ENCODE results near the gene PAX5.

The PAX5 gene

DNA sequence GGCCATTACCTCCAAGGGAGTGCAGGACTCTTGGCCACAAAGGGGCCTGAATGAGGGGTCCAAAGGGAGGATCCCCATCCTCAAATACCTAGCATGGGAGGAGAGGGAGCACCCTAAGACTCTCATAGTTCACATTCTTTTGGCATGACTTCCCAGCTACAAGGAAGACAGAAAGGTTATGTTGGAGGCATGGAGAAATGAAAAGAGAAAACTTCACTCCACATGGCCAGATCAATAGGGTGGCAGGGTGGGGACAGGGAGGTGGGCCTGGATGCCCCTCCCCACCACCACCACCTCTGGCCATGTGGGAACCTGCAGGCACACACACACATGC is 97.6 kb downstream of the PAX5 start:
- H3K27ac ChIP-seq: no peak overlapping the region

DNA sequence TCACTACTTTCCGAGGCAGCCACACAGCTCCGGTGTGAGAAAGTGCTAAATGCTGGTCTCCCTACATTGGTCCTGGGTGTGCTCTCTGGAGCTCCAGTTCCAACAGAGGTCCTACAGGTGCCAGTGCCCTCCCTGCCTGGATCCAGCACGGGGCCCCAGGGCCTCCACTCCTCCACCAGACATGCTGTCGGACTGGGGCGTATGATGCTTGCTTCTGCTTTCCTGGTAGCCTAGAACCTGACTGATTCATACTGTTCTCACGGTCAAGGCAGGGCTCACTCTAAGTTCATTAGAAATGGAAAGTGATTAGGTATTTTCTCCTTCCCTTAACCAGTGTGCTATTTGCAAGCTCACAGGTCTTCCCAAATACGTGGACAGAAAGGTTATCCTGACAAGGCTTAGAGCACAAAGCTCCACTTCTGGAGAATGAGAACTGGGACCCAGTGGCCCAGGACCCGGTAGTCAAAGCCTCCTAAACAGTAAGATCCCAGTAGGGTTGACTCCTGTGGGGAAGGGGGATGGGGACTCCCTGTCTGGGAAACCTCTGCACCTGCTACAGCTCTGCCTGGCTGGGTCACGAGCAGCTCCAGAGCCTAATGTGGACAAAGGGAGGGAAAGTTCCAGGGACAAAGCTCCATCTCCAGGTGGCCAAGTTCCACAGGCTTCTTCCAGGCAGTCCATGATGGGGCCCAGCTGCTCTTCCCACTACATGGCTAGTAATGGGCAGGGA is 98.1 kb downstream of the PAX5 start:
- no peak overlapping the region for H3K27ac ChIP-seq
- no peak for TF ChIP-seq ZFX (IDR thresholded peaks at IDR 0.05; ENCODE audit: borderline replicate concordance)
- TF ChIP-seq, protein P1, sequence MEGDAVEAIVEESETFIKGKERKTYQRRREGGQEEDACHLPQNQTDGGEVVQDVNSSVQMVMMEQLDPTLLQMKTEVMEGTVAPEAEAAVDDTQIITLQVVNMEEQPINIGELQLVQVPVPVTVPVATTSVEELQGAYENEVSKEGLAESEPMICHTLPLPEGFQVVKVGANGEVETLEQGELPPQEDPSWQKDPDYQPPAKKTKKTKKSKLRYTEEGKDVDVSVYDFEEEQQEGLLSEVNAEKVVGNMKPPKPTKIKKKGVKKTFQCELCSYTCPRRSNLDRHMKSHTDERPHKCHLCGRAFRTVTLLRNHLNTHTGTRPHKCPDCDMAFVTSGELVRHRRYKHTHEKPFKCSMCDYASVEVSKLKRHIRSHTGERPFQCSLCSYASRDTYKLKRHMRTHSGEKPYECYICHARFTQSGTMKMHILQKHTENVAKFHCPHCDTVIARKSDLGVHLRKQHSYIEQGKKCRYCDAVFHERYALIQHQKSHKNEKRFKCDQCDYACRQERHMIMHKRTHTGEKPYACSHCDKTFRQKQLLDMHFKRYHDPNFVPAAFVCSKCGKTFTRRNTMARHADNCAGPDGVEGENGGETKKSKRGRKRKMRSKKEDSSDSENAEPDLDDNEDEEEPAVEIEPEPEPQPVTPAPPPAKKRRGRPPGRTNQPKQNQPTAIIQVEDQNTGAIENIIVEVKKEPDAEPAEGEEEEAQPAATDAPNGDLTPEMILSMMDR (IDR thresholded peaks at IDR 0.05): no peak

More for the DNA sequence above, 97.6 kb downstream of the PAX5 start:
- TF ChIP-seq, protein P1 (IDR thresholded peaks at IDR 0.05): no peak
- no peak for TF ChIP-seq ZFX (IDR thresholded peaks at IDR 0.05; ENCODE audit: borderline replicate concordance)

DNA sequence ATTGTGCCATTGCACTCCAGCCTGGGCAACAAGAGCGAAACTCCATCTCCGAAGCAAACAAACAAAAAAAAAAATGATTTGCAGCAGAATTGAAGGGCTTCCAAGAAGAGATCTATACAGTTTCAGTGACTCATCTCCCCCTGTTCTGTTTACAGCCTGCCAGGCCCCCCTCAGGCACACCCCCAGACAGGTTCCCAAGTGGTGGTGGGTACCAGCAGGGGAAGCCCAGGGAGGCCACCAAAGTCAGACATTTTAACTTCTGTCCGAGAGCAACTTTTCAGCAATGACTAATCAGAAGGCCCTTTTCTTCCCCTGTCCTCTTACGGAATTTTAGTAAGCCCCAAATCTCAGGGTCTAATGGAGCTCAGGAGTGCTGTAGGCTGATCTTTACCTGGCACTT is 98.7 kb downstream of the PAX5 start:
- no peak overlapping the region for H3K27ac ChIP-seq
- no peak for TF ChIP-seq ZFX (IDR thresholded peaks at IDR 0.05; ENCODE audit: borderline replicate concordance)

DNA sequence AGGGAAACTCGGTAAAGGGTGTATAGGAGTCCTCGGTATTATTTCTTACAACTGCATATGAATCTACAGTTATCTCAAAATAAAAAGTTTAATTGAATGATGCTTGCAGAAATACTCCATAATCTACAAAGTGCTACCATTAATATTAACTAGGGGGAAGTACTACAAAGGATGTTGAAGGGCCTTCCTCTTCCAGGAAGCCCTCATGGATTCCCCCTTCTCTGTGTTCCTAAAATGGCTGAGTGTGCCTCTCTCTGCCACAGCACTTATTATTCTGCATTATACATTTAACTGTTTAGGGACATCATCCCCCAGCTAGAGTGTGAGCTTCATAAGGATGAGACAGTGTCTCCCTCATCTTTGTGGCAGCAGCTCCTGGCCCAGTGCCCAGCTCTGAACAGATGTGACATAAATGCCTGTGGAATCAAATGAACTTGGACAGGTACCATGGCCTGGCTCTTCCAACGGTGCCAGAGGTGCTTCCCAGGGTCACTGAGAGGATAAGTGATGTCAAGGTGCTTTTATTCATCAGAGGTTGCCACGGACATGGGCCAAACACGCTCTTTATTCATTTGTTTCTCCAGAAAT is 99.5 kb downstream of the PAX5 start:
- no peak overlapping the region for H3K27ac ChIP-seq

DNA sequence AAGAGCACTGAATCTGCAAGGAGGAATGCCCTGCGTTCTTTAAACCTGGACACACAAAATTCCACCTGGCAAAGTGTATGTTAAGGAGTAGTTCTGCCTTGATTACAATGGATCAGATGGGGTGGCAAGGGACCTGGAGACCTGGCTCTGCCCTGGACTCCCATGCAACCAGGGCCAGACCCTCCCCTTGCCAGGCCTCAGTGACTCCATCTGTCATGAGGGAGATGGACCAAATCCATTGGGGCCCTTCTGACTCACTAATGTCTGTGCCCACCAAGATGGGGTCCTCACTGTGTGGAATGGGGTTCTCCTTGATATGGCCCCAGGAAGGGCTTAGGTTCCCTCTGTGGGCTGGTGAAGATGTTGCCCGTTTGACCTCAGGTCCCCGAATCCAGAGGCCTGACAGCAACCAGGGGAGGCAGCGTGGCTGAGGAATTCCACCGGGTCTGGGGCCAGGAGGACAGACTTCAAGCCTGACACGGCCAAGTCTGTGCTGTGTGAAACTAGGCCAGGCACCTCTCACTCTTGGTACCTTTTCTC is 100.3 kb downstream of the PAX5 start:
- TF ChIP-seq ZFX (IDR thresholded peaks at IDR 0.05; ENCODE audit: borderline replicate concordance): no peak
- TF ChIP-seq, protein P1 (IDR thresholded peaks at IDR 0.05): no peak
- H3K27ac ChIP-seq: no peak overlapping the region

More for the DNA sequence above, 99.5 kb downstream of the PAX5 start:
- no peak for TF ChIP-seq ZFX (IDR thresholded peaks at IDR 0.05; ENCODE audit: borderline replicate concordance)
- TF ChIP-seq, protein P1 (IDR thresholded peaks at IDR 0.05): no peak

DNA sequence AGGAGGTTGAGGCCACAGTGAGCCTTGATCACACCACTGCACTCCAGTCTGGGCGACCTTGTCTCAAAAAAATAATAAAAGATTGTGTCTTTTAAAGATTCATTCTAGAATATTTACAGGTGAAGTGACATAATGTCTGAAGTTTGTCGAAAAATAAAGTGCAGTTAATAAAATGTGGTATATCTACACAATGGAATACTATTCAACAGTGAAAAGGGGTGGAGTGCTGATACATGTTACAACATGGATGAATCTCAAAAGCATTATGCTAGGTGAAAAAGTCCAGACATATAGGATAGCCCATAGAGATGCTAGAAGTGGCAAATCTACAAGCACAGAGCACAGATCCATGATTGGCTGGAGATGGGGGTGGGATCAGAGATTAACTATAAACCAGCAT is 101.9 kb downstream of the PAX5 start:
- no peak overlapping the region for H3K27ac ChIP-seq
- TF ChIP-seq ZFX (IDR thresholded peaks at IDR 0.05; ENCODE audit: borderline replicate concordance): no peak
- TF ChIP-seq, protein P1 (IDR thresholded peaks at IDR 0.05): no peak

DNA sequence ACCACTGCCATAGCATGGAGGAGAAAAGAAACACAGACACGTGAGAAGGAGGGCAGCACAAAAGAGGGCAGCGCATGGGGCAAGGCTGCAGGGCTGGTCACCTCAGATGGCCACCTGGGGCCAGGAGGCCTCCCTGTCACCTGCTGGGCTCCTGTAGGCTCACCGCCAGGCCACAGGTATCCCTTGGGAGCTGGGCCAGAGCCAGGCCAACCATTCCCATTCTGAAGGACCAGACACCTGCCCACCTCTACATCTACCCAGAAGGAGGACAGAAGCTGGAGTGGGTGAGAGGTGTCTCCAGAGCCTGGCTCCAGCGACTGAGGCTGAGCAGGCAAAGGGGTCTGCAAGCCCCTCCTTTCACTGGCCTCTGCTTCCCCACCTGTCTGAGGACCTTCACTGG is 103.1 kb downstream of the PAX5 start:
- no peak overlapping the region for H3K27ac ChIP-seq
- TF ChIP-seq ZFX (IDR thresholded peaks at IDR 0.05; ENCODE audit: borderline replicate concordance): no peak
- TF ChIP-seq, protein P1 (IDR thresholded peaks at IDR 0.05): no peak
